Right kidney (tissue), 1 donor: Measurements from ENCODE around the gene MAPK1.
"Not testable (repeated sequence)": the region's sequence is repeated elsewhere in the genome, so short reads cannot be mapped to it uniquely, and the experiment has no call there.

Experiments used
- DNase-seq: peaks from one replicate; pipeline ENCODE4 v3.0.0-alpha.2; 2016

Gene MAPK1

DNA sequence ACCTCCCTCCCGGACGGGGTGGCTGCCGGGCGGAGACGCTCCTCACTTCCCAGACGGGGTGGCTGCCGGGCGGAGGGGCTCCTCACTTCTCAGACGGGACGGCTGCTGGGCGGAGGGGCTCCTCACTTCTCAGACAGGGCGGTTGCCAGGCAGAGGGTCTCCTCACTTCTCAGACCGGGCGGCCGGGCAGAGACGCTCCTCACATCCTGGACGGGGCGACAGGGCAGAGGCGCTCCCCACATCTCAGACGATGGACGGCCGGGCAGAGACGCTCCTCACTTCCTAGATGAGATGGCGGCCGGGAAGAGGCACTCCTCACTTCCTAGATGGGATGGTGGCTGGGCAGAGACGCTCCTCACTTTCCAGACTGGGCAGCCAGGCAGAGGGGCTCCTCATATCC, 16.5 kb upstream of the MAPK1 start:
- not testable (repeated sequence) for DNase-seq

DNA sequence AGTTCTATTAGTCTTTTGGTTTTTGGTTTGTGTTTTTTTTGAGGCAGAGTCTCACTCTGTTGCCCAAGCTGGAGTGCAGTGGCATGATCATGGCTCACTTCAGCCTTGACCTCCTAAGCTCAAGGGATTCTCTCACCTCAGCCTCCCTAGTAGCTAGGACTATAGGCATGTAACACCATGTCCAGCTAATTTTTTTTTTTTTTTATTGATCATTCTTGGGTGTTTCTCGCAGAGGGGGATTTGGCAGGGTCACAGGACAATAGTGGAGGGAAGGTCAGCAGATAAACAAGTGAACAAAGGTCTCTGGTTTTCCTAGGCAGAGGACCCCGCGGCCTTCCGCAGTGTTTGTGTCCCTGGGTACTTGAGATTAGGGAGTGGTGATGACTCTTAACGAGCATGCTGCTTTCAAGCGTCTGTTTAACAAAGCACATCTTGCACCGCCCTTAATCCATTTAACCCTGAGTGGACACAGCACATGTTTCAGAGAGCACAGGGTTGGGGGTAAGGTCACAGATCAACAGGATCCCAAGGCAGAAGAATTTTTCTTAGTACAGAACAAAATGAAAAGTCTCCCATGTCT, 15.4 kb upstream of the MAPK1 start:
- DNase-seq: not testable (repeated sequence)

DNA sequence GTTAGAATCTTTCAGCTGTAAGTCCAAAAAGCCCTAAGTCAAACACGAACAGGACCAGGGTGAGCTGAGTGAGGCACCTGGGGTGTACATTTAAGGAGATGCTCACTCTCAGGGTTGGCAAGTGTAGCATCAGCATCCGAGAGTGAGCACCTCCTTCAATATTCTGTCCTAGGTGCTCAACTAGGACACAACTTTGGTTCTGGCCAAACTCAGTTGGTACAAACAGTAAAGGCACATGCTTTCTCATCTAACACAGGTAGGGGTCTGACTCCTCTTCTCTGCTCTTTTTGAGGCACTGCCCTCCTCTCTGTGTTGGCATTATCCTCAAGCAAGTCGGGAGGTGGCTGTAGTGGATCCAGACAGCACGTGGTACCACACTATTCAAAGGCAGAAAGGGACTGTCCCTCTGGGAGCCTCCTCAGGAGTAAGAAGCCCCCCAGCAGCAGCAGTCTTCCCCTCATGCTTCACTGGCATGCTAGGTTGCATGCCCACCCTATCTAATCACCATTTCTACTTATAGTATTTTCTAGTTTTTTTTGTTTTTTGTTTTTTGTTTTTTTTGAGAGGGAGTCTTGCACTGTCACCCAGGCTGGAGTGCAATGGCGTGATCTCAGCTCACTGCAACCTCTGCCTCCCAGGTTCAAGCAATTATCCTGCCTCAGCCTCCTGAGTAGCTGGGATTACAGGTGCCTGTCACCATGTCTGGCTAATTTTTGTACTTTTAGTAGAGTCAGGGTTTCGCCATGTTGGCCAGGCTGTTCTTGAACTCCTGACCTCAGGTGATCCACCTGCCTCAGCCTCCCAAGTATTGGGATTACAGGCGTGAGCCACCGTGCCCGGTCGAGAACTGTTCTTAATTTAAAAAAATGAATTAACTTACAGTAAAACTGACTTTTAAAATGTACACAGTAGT, 14.7 kb upstream of the MAPK1 start:
- DNase-seq: no peak

DNA sequence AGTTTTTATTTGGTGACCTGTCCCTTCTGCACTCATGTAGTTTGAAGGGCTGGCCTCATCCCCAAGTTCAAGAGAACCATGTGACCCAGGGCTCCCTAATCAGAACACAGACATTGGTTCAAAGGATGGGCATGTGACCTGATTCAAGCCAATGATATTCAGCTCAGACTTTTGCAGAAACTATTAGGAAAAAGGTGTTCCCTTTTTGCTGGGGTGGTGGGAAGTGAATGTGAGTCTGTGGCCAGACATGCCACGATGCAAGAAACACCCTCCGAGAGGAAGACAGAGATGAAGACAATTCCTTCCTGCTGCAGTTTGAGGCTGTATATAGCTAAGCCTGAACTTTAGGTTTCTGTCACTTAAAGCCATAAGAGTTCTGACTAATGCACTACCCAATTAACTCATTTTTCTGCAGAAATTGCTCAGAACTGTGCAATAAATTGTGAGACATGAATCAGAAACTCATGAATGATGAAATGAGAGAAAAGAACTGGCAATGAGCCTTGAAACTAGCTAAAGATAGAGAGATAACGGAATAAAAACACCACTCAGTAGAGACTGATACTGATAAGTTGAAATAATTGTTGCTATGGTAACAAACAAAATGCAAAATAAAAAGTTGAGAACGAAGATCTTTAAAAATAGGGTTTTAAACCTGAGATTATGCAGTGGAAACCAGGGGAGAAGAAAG, 9.2 kb upstream of the MAPK1 start:
- DNase-seq: no peak

DNA sequence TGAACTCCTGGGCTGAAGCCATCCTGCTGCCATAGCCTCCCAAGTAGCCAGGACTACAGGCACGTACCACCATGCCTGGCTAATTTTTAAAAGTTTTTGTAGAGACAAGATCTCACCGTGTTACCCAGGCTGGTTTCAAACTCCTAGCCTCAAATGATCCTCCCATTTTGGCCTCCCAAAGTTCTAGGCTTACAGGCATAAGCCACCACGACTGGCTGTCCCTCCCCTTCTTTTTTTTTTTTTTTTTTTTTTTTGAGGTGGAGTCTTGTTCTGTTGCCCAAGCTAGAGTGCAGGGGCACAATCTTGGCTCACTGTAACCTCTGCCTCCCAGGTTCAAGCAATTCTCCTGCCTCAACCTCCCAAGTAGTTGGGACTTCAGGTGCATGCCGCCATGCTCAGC, 7.5 kb upstream of the MAPK1 start:
- DNase-seq: not testable (repeated sequence)

DNA sequence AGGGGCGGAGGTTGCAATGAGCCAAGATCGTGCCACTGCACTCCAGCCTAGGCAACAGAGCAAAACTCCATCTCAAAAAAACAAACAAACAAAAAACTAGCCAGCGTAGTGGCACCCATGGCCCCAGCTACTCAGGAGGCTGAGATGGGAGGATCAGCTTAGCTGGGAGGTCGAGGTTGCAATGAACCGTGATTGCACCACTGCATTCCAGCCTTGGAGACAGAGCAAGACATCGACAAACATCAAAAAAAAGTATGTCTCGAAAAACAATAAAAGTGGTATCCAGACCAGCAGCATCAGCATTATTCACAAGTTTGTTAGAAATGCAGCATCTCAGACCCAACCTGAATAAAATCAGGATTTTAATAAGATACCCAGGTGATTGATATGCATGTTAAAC, 6.2 kb upstream of the MAPK1 start:
- DNase-seq: no peak

DNA sequence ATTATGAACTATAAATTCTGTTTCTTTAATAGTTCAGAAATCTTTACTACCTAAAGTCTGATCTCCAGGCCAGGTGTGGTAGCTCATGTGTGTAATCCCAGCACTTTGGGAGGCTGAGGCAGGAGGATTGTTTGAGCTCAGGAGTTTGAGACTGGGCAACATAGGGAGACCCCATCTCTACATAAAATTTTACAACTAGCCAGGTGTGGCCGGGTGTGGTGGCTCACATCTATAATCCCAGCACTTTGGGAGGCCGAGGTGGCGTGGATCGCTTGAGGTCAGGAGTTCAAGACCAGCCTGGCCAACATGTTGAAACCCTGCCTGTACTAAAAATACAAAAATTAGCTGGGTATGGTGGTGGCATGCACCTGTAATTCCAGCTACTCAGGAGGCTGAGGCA, 5.3 kb upstream of the MAPK1 start:
- not testable (repeated sequence) for DNase-seq

DNA sequence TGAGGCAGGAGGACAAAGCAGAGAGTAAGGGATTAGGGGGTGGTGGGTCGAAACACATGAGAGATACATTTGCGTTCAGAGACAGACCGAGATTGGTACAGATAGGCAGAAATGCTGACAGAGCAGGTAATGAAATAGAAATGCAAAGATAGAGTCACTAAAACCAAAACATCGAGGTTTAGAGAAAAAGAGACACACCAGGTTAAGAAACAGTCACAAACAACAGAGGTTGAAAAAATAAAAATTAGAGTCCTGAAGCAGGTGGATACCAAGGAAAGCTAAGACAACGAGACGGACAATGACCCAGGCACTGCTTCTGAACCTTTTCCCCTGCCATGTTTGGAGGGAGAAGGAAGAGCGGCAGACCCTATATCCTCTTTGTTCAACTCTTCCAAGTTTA, 1.2 kb upstream of the MAPK1 start:
- DNase-seq: no peak

DNA sequence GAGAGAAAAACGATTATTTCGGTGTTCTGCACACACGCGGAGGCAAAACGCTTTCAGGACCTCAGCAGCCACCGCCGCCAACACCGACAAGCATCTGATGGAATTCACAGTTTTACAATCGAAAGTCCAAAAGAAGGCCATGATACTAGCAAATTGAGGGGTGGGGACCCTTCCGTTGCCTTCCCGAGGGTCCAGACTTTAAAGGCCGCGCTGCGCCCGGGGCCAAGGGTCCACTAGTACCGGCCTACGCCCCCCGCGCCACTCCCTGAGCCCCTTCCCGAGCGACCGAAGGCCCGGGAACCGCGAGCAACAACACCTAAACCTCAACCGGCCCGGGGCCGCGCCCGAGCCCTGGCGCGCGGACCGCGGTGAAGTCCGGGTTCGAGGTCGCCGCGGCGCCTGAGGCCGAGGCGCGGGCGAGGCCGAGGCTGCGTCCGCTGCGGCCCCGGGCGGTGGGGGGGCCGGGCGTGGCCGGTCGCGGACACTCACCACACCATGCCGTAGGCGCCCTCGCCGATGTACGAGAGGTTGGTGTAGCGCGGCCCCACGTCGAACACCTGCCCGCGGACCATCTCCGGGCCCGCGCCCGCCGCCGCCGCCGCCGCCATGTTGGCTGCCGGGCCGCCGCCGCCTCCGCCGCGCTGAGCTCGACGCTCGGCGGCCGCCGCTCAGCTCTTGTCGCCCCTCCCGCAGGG, 465 bp downstream of the MAPK1 start:
- peak; percentile 97 for DNase-seq

DNA sequence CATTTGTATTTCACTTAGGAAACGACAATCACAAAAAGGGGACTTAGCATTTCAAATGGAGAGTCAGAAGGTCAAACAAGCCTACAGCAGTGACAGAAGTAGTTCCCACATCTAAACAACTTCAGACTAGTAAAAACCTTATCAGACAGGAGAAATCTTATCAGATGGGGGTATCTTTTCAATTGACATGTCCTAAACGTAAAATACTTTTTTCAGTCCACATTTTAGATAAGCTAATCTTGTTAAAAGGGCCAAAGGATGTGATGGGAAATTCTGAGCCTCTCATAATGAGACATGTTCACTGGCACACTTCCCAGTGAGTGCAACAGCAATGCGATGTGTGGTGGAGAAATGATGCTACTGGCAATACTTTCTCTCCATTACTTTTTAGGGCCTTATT, 2.4 kb downstream of the MAPK1 start:
- no peak for DNase-seq

DNA sequence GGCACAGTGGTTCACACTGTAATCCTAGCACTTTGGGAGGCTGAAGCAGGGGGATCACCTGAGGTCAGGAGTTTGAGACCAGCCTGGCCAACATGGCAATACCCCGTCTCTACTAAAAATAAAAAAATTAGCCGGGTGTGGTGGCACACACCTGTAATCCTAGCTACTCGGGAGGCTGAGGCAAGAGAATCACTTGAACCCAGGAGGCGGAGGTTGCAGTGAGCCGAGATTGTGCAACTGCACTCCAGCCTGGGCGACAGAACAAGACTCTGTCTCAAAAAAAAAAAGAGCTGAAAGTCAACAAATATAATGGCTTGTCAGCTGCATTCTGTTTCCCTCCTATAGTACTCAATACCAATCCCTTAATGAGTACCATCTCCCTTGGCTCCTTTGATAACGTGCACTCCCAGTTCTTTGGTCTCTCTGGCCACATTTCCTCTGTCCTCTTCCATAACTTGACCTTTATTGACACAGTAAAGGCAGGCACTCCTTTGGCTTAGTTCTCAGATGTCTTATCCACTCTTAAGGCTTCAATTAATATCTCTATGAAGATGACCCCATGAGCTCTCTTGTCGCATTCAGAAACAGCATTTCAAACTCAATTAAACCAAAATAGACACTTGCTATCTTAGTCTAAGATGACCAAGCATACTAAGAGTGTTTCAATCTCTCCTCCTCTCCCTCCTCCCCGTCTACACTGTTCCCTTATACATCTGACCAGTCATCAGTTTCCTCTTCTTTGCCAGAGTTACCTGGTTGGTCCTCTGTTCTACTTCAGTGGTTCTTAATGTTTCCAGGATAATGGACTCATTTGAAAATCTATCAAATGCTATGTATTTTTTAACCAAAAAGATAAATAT, 4.8 kb downstream of the MAPK1 start:
- no peak for DNase-seq

DNA sequence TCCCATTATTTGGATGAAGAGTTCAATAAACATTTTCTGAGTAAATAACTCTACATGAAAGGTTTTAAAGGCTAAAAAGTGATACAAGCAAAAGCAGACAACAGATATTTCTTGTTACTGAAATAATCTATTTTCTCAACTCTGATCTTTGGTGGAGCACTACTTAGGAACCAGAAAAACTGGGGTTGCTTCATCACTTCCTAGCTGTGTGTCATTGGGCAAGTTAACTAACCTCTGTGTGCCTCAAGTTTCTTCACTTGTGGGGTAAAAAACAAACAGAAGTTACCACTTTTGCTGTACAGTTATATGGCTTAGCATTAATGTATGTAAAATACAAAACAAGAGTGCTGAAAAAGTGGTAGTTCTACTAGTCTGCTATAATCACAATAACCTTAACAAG, 5.6 kb downstream of the MAPK1 start:
- no peak for DNase-seq

DNA sequence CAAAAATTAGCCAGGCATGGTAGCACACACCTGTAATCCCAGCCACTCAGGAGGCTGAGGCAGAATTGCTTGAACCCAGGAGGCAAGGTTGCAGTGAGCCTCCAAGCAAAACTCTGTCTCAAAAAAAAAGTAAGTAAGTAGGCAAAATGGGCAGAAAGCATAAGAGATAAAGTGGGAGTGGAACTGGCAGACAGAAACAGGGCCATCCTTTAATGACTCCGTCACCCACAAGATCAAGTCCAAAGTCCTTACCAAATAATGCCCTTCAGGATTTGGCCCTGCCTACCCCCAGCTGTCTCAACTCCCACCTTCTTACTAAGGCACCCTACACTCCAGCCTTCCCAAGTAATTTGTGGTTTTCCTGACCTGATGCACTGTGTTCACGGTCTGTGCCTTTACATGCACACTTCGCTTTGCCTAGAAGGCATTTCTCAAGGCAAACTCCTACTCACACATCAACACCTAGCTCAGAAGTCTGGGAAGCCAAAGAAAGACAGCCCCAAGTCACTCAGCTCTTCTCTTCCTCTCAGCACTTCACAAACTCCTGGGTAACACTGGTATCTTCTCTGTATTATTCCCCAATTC, 6.1 kb downstream of the MAPK1 start:
- DNase-seq: no peak

DNA sequence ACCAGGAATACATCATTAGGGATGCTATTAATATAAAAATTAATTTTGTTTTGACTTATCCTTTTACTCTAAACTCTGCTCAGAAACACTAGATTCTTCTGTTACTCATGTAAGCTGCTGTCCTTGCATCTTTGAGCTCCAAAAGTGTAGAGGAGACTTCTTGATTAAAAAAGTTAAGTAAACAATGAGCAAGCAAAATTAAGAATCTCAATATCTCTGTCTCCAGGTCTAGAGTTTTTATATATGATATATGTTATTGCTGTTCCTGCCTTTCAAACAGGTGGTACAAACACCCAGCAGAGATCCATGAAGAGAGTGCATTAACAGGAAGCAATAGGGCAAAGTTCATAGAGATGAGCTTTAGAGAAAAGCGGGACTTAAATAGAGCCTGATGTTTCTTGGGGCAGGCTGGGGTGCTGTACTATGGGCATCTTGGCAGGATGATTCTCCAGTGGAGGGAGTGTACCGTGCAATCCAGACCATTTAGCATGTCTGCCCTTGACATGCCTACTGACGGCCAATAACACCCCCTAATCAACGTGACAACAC, 6.9 kb downstream of the MAPK1 start:
- DNase-seq: no peak

DNA sequence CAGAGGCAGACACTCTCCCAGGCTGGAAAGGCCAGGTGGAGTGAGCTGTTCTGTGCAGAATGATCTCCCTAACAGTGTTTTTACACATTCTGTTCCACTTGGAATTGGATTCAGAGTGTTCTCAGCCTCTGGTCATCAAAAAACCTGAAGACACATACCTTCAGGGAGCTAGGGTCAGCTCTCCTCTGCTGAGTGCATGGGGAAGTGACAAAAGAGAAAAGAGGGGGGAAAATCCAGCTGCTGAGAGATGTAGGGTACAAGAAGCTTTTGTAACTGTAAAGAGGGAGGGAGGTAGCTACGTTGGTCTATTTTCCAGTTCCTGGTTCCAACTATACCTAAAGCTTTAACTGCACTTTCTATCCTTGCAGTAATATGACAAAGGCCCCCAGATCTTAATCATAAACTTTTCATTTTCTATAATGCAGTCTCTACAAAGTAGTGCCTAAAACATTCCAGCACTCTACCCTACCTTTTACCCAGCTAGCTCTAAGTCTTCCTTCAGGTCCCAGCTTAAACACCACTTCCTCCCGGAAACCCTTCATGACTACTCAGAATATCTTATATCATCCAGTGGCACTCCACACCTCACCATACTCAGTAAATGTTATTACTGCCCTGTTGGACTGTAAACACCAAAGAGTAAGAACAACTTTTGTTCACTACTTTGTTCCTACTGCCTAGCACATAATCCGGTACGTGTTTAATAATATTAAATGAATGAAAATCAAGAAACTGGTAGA, 9.2 kb downstream of the MAPK1 start:
- no peak for DNase-seq

DNA sequence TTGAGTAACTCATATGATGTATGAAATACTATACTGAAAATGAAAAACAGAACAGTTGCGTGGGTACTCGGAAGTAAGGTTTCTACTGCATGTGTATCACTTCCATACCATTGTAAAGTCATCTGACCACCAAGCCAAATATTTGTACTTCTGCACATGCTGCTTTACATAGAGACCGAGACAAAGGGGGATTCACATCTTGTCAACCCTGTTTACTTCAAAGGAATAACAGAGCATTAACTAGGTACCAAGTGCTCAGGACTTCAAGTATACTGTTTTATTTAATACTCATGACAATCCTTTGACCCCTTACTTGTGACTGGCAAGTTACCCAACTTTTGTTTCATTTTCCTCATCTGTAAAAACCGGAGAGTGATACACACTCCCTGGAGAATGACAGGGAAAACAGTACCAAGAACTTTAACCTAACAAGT, 9.9 kb downstream of the MAPK1 start:
- no peak for DNase-seq

DNA sequence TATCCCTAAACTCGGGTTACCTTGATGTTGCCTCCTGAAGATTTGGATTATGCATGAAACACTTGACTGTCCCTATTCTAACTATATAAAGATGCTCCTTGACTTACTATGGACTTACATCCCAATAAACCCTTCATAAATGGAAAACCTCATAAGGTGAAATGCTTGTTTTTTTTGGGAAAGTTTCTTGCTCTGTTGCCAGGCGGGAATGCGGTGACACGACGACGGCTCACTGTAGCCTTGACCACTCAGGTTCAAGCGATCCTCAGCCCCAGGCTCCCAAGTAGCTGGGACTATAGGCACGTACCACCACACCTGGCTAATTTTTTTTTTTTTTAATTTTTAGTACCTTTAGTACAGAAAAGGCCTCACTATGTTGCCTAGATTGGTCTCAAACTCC, 10.6 kb downstream of the MAPK1 start:
- DNase-seq: no peak

DNA sequence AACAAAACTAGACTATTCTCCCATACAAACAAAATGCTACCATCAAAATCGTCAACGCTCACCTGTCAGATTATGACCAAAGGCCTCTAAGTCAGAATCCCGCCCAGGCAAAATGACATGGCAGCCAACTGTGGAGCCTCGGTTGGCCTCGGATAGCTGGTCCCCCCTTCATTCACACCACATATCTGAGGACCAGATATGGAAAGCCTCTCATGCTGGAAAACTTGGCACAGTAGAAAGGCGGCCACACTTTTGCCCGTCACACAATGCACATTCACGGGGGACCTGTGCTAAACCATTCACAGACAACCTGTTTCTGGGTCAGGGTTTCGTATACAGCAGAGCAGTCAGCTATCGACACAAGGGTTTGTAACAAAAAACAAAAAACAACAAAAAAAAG, 11.2 kb downstream of the MAPK1 start:
- no peak for DNase-seq

DNA sequence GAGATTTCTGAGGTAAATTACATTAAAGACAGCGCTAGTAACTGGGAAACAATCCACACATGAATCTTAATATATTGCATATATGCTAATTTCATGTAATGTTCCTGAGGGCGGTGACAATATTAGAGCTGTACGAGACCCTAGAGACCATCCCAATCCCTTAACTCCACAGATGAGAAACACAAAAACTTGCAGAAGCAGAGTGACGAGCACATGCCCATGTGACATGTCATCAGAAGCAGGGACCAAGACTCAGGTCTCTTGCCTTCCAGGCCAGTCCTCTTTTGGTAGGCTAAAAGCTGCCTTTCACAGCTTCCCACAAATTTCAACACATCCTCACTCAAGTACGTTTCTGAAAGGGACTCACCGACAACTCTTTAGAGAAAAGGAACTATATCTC, 11.8 kb downstream of the MAPK1 start:
- no peak for DNase-seq

DNA sequence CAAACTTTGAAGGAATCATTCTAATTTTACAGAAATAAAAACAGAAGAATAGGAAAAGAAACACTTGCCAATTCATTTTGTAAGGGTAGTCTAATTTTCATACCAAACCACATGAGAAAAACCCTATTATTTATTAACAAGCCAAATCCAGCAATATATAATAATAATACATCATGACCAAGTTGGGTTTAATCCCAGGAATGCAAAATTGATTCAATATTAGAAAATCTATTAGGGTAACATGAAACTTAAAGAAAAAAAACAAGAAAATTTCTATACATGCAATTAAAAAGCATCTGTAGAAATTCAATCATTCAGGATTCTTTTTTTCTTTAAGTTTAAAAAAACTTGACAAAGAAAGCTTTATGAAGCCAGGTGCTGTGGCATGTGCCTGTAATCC, 16.8 kb downstream of the MAPK1 start:
- DNase-seq: no peak
